Thyroid gland (tissue), 4 donors: ENCODE measurements around the gene MEIOB. TPM values are rescaled to one million over a fixed set of nuclear protein-coding genes. Genes with fewer than 3 reads are reported as not detected.

Experiments used
- DNase-seq, 2 donors: peaks; one replicate each; pipeline ENCODE4 v3.0.0-alpha.2; 2019
- H3K27ac ChIP-seq, 3 donors: fragments of 200-600 bp; sonication (generic); 1 replicate in 2 of 3; 2 replicates in 1 of 3; pipeline ENCODE4 v1.5.1; 2016 to 2019; ENCODE audit warnings: mild to moderate bottlenecking in 1 of 3, moderate library complexity in 1 of 3
- H3K27me3 ChIP-seq: fragments of 200-600 bp; sonication (generic); one replicate; pipeline ENCODE4 v1.5.1; 2019
- H3K36me3 ChIP-seq, 2 donors: fragments of 200-600 bp; sonication (generic); one replicate each; pipeline ENCODE4 v1.5.1; 2016 to 2019
- H3K4me1 ChIP-seq, 2 donors: fragments of 200-600 bp; sonication (generic); one replicate each; pipeline ENCODE4 v1.5.1; 2017 to 2019
- H3K4me3 ChIP-seq, 3 donors: fragments of 200-600 bp; sonication (generic); replicated peaks in 1 of 3; 1 replicate in 2 of 3; 2 replicates in 1 of 3; pipeline ENCODE4 v1.5.1; 2016; ENCODE audit warnings: mild to moderate bottlenecking in 1 of 3
- H3K9me3 ChIP-seq: fragments of 200-600 bp; sonication (generic); one replicate; pipeline ENCODE4 v1.5.1; 2017
- POLR2A ChIP-seq, 2 donors: fragments of 450-650 bp; IDR thresholded peaks; one replicate each; pipeline ENCODE4 v1.6.1; 2017; ENCODE audit warnings: antibody characterized with exemption in 2 of 2, mild to moderate bottlenecking in 2 of 2, moderate library complexity in 1 of 2
- WGBS, 2 donors: methylation state at CpG; one replicate each; pipeline ENCODE4 v1.1.5; 2017; 5-methylcytosine and 5-hydroxymethylcytosine counted together
- intact Hi-C: fragments of 100-400 bp; cut with DNase I; formaldehyde crosslinking; loops from one replicate; pipeline ENCODE4 v1.15.1; 2023
- total RNA-seq, 4 donors: library from RNA; depleted of rRNA; stranded (reverse); fragments of >200 nt; gene quantifications; one replicate each; pipeline ENCODE4 v1.2.3, GENCODE V29; 2016
- TF ChIP-seq, protein P1 (sequence below), 6 experiments: fragments of 200-600 bp in 3 of 6; fragments of 450-650 bp in 3 of 6; sonication (generic) in 3 of 6; IDR thresholded peaks; one replicate each; pipeline ENCODE4 v1.5.1; 2016 to 2019; ENCODE audit warnings: antibody characterized with exemption in 6 of 6, mild to moderate bottlenecking in 2 of 6, inconsistent platforms in 1 of 6, moderate library complexity in 1 of 6

The MEIOB gene
- total RNA-seq, 4 donors from 2014 or later = 0.13 TPM; not detected in 3

DNA sequence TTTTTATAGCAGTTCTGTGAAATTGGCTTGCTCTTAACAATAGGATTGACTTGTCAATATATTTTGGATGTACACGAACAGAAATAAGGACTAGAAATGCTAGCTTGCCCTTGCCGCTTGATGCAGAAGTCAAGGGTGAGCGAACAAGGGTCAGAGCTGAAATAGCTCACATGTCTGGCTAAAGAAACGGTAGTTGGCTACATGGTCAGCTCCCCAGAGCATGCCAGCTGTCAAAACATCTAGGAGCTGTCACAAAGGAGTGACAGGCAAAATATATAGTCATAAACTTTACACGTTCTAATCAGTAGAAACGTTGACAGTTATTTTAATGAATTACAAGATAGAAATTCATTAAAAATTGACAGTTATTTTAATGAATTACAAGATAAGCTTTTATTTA lies 2.9 kb upstream of the MEIOB start:
- H3K4me3 ChIP-seq = no peak overlapping the region
- TF ChIP-seq, protein P1, sequence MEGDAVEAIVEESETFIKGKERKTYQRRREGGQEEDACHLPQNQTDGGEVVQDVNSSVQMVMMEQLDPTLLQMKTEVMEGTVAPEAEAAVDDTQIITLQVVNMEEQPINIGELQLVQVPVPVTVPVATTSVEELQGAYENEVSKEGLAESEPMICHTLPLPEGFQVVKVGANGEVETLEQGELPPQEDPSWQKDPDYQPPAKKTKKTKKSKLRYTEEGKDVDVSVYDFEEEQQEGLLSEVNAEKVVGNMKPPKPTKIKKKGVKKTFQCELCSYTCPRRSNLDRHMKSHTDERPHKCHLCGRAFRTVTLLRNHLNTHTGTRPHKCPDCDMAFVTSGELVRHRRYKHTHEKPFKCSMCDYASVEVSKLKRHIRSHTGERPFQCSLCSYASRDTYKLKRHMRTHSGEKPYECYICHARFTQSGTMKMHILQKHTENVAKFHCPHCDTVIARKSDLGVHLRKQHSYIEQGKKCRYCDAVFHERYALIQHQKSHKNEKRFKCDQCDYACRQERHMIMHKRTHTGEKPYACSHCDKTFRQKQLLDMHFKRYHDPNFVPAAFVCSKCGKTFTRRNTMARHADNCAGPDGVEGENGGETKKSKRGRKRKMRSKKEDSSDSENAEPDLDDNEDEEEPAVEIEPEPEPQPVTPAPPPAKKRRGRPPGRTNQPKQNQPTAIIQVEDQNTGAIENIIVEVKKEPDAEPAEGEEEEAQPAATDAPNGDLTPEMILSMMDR (IDR thresholded peaks at IDR 0.05) = no peak
- no peak for TF ChIP-seq POLR2A (IDR thresholded peaks at IDR 0.05)
- H3K27ac ChIP-seq = no peak overlapping the region
- H3K9me3 ChIP-seq = no peaks in the 10 kb centered on the region
- DNase-seq = no peak
- H3K27me3 ChIP-seq = no peaks in the 10 kb centered on the region
- intact Hi-C loops = no loop called here
- peaks cover 0 to 7% of the 10 kb centered on the region in 2 donors for H3K4me1 ChIP-seq
- H3K36me3 ChIP-seq = no peaks in the 10 kb centered on the region
- 46 to 49% methylated on average over 6 of the region's 6 CpGs for WGBS, 2 donors

DNA sequence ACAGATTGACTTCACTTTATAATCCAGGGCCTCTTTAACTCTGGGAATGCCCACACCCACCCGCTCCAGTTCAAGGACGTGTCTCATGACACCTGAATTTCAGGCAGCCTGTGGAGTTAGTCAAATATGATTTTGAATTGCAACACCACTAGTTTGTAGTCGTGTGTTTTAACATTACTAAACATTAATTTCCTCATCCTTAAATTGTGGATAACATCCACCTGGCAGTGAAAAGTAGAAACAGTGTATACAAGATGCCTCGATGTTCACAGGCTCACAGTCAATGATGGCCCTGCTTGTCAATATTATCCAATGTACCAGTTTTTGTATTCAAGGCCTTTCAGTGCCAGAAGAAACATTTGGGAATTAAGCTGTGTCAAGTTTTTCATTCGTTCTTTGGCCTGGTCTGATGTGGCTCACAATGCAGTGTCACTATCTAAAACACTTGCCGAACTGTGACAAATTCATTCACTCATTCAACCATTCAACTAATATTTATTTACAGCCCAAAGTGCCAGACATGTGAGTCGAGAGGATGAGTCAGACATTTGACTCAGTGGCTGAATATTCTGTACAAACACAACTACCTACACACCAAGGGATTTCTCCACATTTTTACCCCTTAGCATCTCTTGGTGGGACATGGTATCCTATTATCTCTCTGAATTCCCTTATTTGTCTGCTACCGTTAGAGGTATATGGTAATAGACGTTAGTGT lies 1.4 kb downstream of the MEIOB start:
- intact Hi-C loops = no loop called here
- no peak for DNase-seq
- Histone ChIP-seq H3K9me3 (no peaks in the 10 kb centered on the region), H3K27me3 (no peaks in the 10 kb centered on the region), H3K4me3 (no peak overlapping the region), H3K4me1 (peaks cover 0 to 7% of the 10 kb centered on the region in 2 donors), H3K36me3 (no peaks in the 10 kb centered on the region), H3K27ac (no peak overlapping the region)
- 62 to 66% methylated on average over 9 of the region's 9 CpGs for WGBS, 2 donors
- no peak for TF ChIP-seq POLR2A (IDR thresholded peaks at IDR 0.05)

DNA sequence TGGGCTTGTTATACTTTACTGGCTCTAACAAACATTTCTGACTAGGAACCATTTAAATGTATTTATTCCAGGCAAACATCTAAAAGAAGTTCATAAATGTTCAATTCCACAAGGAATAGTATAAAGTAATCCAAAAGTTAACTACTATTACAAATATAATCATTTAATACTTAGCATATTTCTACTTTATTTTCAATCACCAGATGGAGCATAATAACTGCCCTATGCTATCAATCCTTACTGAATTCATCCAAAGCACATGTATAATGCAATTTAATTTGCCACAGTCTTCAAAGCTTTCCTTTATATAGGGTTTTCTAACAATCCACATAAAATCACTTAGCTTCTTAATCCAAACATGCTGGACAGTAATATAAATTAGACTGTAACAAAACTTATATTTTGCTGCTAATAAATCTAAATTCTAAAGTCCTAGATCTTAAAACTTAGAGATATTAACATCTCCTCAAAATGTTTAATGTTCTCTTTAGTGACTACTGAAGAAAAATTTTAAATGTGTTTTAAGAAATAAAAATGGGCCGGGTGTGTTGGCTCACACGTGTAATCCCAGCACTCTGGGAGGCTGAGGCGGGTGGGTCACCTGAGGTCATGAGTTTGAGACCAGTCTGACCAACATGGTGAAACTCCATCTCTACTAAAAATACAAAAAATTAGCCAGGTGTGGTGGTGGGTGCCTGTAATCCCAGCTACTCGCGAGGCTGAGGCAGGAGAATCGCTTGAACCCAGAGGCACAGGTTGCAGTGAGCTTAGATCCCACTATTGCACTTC lies 5.9 kb downstream of the MEIOB start:
- TF ChIP-seq, protein P1 (IDR thresholded peaks at IDR 0.05) = no peak
- no peak for TF ChIP-seq POLR2A (IDR thresholded peaks at IDR 0.05)
- intact Hi-C loops = no loop called here

DNA sequence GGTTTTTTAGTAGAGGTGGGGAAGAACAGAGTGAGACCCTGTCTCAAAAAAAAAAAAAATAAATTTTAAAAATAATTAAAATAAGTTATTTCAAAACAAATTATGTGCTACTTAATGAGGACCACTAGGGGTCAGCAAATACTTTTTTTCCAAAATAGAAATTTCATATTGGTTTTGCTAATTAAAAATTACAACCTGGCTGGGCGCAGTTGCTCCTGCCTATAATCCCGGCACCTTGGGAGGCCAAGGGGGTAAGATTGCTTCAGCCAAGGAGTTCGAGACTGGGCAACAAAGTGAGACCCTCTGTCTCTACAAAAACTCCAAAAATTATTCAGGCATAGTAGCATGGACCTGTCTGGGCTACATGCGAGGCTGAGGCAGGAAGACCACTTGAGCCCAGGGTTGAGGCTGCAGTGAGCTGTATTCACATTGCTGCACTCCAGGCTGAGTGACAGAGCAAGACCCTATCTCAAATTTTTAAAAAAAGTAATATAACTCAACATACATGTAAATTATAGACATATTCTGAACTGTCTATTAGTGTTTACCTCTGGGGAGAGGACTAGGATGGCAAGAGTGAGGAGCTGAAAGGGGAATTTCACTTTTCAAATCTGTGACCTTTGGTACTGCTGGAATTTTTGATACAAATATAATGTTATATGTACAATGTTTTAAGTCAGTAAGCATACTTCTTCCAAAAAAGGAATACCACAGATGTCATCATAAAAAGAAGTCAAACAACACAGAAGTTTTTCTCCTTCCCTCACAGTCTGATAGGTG lies 8.1 kb downstream of the MEIOB start:
- TF ChIP-seq, protein P1 (IDR thresholded peaks at IDR 0.05) = peak; percentile 33 to 79 (median 47)
- TF ChIP-seq POLR2A (IDR thresholded peaks at IDR 0.05) = no peak
- H3K9me3 ChIP-seq = no peaks in the 10 kb centered on the region
- 4% methylated on average over 4 of the region's 4 CpGs for WGBS, 2 donors
- H3K27ac ChIP-seq = no peak overlapping the region
- H3K36me3 ChIP-seq = no peaks in the 10 kb centered on the region
- DNase-seq = peak; percentile 8 to 17
- H3K27me3 ChIP-seq = no peaks in the 10 kb centered on the region
- H3K4me1 ChIP-seq = no peaks in the 10 kb centered on the region
- H3K4me3 ChIP-seq = no peak overlapping the region
- intact Hi-C loops = loop anchor here (2.0 kb wide), 1 partner anchor 63 kb away; no protein-coding TSS in a partner anchor

More for the DNA sequence above, 5.9 kb downstream of the MEIOB start:
- Histone ChIP-seq H3K36me3 (no peaks in the 10 kb centered on the region), H3K27ac (no peak overlapping the region), H3K4me1 (peaks cover 0 to 3% of the 10 kb centered on the region in 2 donors), H3K9me3 (no peaks in the 10 kb centered on the region), H3K27me3 (no peaks in the 10 kb centered on the region), H3K4me3 (no peak overlapping the region)
- no peak for DNase-seq
- WGBS, 2 donors = 81 to 82% methylated on average over 6 of the region's 6 CpGs

DNA sequence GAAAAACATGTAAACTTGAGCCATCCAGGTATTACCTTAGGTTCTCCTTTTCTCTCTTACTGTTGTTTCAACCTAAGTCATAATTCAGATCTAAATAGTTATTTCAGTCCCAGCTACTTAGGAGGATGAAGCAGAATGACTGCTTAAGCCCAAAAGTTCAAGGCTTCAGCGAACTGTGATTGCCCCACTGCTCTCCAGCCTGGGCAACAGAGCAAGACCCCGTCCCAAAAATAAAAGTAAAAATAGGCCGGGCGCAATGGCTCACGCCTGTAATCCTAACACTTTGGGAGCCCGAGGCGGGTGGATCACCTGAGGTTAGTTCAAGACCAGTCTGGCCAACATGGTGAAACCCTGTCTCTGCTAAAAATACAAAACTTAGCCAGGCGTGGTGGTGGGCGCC lies 9.6 kb downstream of the MEIOB start:
- intact Hi-C loops = loop anchor here (2.0 kb wide), 1 partner anchor 64 kb away; no protein-coding TSS in a partner anchor
- Histone ChIP-seq H3K4me1 (no peaks in the 10 kb centered on the region), H3K4me3 (no peak overlapping the region), H3K9me3 (no peaks in the 10 kb centered on the region), H3K27me3 (no peaks in the 10 kb centered on the region), H3K36me3 (no peaks in the 10 kb centered on the region), H3K27ac (no peak overlapping the region)
- whole genome bisulfite sequencing, 2 donors = 80 to 82% methylated on average over 9 of the region's 9 CpGs
- no peak for DNase-seq
- TF ChIP-seq POLR2A (IDR thresholded peaks at IDR 0.05) = no peak
- TF ChIP-seq, protein P1 (IDR thresholded peaks at IDR 0.05) = no peak
